ENCODE results near the gene UNC119. TPM values are rescaled to one million over a fixed set of nuclear protein-coding genes. Genes with fewer than 3 reads are reported as not detected.

Gene UNC119
- total RNA-seq, 2 donors from 2014 or later, result 31.4 to 39.8 TPM

- no peaks in the 10 kb centered on the region for H3K27me3 ChIP-seq
- no peak within 1 kb of the TSS for H3K9ac ChIP-seq (ENCODE audit: low read depth in 2 of 2, low read length in 2 of 2)
- no peak within 1 kb of the TSS for H3K27ac ChIP-seq
- no peak for DNase-seq
- H3K36me3 ChIP-seq, result no peaks in the 10 kb centered on the region
- no peak within 1 kb of the TSS for H3K4me3 ChIP-seq
- H3K4me1 ChIP-seq, result no peaks in the 10 kb centered on the region
- intact Hi-C loops (cut with DNase I), result no loop called here
- no peak for TF ChIP-seq CTCF (IDR thresholded peaks at IDR 0.05)
- no peaks in the 10 kb centered on the region for H3K9me3 ChIP-seq
These were observed 46.3 kb downstream of the UNC119 start, which contains the start of gene FOXN1 for GRCh38 chr17:28505986-28506665. Gene FOXN1 (plus strand): TSS chr17:28506348. CDS start chr17:28523970, 17,622 bp downstream.

GRCh38 chr17:28503420-28503819 lies 49.0 kb downstream of the UNC119 start:
- no peaks in the 10 kb centered on the region for H3K27me3 ChIP-seq
- no peak for TF ChIP-seq CTCF (IDR thresholded peaks at IDR 0.05)
- H3K4me3 ChIP-seq, result no peak overlapping the region
- no peaks in the 10 kb centered on the region for H3K4me1 ChIP-seq
- no peak overlapping the region for H3K9ac ChIP-seq (ENCODE audit: low read depth in 2 of 2, low read length in 2 of 2)
- no peaks in the 10 kb centered on the region for H3K9me3 ChIP-seq
- no peak overlapping the region for H3K27ac ChIP-seq
- H3K36me3 ChIP-seq, result no peaks in the 10 kb centered on the region
- DNase-seq, result no peak
- intact Hi-C loops (cut with DNase I), result no loop called here

- Histone ChIP-seq H3K4me1 (no peaks in the 10 kb centered on the region), H3K27ac (no peak overlapping the region), H3K36me3 (no peaks in the 10 kb centered on the region), H3K4me3 (no peak overlapping the region), H3K27me3 (no peaks in the 10 kb centered on the region), H3K9ac (ENCODE audit: low read depth in 2 of 2, low read length in 2 of 2) (peak overlapping the region in 1 of 2 donors; percentile 36), H3K9me3 (no peaks in the 10 kb centered on the region)
- intact Hi-C loops (cut with DNase I), result no loop called here
- DNase-seq, result peak; percentile 59
- TF ChIP-seq CTCF (IDR thresholded peaks at IDR 0.05), result no peak
These were observed 50.8 kb downstream of the UNC119 start for GRCh38 chr17:28501421-28502284.

- Histone ChIP-seq H3K27me3 (no peaks in the 10 kb centered on the region), H3K9me3 (no peaks in the 10 kb centered on the region), H3K9ac (ENCODE audit: low read depth in 2 of 2, low read length in 2 of 2) (no peak overlapping the region), H3K4me1 (no peaks in the 10 kb centered on the region), H3K36me3 (no peaks in the 10 kb centered on the region), H3K4me3 (no peak overlapping the region), H3K27ac (no peak overlapping the region)
- intact Hi-C loops (cut with DNase I), result no loop called here
- DNase-seq, result no peak
- TF ChIP-seq CTCF (IDR thresholded peaks at IDR 0.05), result no peak
These were observed 51.6 kb downstream of the UNC119 start for GRCh38 chr17:28500712-28501379.

- Histone ChIP-seq H3K36me3 (no peaks in the 10 kb centered on the region), H3K9me3 (no peaks in the 10 kb centered on the region), H3K27me3 (no peaks in the 10 kb centered on the region), H3K9ac (ENCODE audit: low read depth in 2 of 2, low read length in 2 of 2) (no peak overlapping the region), H3K27ac (peak overlapping the region; percentile 36), H3K4me1 (no peaks in the 10 kb centered on the region), H3K4me3 (no peak overlapping the region)
- no peak for DNase-seq
- TF ChIP-seq CTCF (IDR thresholded peaks at IDR 0.05), result no peak
- intact Hi-C loops (cut with DNase I), result loop anchor here (5.0 kb wide), 1 partner anchor 112 kb away; the partner anchor contains the start of gene RSKR
These were observed 52.6 kb downstream of the UNC119 start for GRCh38 chr17:28499684-28500357.

Data from colonic mucosa (tissue), 4 donors.